ENCODE measurements around the gene NRIP1.

GRCh38 chr21:15051644-15052458 is 12.9 kb downstream of the NRIP1 start:
- TF ChIP-seq POLR2A (IDR thresholded peaks at IDR 0.05; ENCODE audit: low read depth, low read length) (no peak), POLR2AphosphoS5 (IDR thresholded peaks at IDR 0.05; ENCODE audit: low read depth, low read length) (no peak), TAF1 (IDR thresholded peaks at IDR 0.05; ENCODE audit: borderline replicate concordance, low read depth, low read length) (no peak)

All from GM12892 (cell line).